Endometrial microvascular endothelial cells (primary cell): ENCODE measurements around the gene DPYSL5. TPM values are rescaled to one million over a fixed set of nuclear protein-coding genes. Genes with fewer than 3 reads are reported as not detected.

Source experiments
- in situ Hi-C: cut with HindIII; loops from 2 replicates; pipeline ENCODE4 v1.10.0; 2017; ENCODE audit warnings: low sequenced_read_pairs, low pct_unique_long_range_greater_than_20kb; ENCODE audit errors: inconsistent ontology term
- total RNA-seq: library from RNA; depleted of rRNA; stranded (reverse); fragments of >200 nt; gene quantifications from one replicate; pipeline ENCODE4 v1.2.3, GENCODE V29; 2015; ENCODE audit errors: inconsistent ontology term

Gene DPYSL5
- total RNA-seq, 1 donor from 2014 or later: not detected

DNA sequence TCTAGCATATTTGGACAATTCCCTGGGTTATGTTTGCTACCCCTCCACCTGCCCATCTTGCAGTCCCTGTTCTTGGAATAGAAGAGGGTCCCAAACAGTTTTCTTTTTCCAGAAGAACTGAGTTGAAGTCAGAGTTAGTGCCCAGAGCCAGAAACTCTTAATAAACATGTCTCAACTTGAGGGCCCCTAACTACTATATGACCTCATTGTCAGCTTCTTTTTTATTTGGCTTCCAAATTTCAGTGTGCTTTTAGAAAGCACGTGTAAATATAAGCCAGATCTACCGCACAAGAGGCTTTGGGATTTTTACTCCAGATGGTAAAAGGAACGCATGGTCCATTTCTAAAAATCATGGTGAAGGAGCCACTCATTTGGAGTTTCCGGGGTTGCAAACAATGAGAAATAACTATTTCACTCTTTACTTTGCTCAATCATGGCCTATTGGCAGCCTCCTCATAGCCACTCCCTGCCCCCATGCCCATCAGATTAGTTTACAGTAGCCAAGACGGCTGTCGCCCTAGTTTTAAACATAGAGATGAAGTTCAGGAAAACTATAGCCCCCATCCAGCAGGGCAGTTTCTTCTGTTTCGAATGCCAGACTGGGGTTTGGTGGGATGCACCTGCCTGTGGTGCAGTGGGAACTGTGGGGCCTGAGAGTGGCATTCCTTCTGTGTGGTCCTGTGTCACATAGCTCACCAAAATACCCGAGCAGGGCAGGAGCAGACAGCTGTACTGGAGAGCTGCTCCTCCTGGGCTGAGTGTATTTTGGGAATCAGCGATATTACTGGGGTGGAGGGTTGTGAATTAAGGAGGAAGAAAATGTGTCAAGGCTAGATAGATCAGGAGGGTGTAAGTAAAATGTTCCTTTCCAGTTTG lies 124.2 kb downstream of the DPYSL5 start:
- in situ Hi-C loops: no loop called here

DNA sequence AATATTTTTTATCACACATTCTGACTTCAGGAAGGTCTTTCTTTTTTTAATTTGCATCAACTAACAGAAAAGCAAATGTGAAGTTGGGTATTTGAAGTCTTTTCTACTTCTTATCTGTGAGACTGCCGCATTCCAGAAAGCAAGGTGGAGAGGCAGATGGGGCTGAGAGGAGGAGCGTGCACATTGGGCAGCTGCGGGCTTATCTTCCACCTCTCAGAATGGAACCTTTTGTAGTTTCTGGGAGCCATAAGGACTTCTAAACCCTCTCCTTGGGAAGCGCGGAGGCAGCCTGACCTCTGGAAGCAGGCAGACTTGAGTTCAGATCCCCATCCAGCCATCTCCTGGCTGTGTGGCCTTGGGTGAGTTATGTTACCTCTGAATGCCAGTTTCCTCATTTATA lies 126.4 kb downstream of the DPYSL5 start:
- in situ Hi-C loops: no loop called here

DNA sequence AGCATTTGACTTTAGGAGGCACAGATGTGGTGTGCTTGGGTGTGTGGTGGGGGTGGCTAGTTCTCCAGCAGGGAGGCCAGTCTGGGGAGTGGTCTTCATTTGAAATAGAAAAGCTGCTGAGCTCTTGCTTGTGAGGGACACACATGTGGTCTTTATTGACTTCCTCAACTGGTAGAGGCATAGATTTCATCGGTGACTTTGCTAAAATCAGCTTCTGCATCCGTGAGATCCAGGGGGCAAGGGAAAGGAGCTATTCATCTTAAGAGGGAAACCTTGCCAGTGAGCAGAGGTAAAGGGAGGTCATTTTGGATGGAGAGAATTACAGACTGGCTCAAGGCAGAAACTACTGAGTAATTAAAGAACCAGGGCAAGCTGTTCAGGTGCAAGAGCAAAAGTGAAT lies 127.2 kb downstream of the DPYSL5 start:
- in situ Hi-C loops: no loop called here

DNA sequence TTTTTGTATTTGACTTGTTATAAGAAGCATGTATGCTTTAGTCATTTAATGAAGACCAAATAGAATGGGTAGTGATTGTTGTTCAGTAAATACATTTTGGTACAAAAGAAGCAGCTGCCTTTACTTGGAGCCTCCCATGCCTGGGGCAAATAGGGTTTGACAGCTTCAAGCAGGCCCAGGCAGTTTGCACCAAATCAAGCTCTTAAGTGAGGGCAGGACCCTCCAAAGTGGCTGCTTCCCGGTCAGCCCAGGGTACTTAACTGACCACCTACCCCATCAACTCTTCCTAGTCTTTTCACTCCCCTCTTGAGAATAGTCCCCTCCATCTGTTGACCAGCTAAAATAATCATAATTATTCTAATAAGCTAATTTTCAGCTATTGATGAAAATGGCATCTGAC lies 127.7 kb downstream of the DPYSL5 start:
- in situ Hi-C loops: no loop called here

DNA sequence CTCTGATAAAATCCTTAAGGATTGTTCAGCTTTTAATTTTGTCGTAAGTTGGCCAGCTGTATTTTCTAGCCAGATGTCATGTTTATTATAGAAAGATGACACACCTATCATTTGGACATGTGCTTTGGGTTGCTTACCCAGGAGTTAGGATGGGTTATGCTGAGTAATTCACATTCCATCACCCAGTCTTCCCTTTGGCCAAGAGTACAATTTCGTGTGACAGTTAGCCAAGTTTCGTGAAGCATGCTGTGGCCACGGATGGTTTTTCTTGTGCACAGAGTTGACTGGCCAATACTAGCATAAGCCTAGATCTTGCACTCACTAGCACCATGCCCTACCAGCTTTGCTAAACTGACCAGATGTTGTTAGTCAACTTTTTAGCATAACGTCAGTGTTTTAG lies 128.3 kb downstream of the DPYSL5 start:
- in situ Hi-C loops: no loop called here

DNA sequence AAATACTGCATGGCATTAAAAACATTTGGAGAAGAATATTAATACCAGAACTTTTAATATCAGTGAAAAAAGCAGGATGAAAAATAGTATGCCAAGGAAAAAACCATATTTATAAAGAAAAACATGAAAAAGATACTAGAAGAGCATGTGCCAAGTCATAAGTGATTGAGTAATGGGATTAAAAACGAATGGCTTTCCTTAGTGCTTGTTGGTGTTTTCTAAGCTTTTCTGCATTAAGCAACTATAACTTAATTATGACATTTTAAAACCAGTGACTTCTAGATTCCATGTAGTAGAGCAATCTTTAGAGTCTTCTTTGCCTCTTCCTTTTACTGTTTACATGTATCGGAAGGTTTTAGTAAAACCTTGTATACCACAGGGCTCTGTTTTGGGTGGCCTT lies 129.1 kb downstream of the DPYSL5 start:
- in situ Hi-C loops: no loop called here

DNA sequence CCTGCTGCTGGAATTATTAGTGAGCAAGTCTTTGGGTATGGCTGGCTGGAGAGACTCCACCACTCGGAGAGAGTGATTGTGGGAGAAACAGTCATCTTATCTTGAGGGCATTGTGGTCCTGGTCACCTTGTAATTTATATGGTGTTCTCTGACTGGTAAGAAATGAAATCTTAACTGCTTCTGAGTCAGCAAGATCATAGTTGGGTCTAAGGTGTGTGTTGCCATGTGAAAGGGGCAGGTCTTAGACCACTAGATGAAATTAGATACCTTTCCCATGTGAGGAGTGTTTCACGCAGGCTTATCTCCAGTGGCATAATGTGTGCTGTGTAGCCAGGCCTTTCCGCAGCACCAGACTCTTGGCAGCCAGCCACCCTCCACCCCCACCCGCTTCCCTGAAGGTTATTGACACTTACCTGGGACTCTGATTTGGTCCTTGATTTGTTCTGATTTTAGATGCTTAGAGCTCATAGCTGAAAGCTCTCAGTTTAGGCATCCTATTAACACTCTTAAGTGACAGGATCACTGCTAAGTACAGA lies 130.2 kb downstream of the DPYSL5 start:
- in situ Hi-C loops: no loop called here

DNA sequence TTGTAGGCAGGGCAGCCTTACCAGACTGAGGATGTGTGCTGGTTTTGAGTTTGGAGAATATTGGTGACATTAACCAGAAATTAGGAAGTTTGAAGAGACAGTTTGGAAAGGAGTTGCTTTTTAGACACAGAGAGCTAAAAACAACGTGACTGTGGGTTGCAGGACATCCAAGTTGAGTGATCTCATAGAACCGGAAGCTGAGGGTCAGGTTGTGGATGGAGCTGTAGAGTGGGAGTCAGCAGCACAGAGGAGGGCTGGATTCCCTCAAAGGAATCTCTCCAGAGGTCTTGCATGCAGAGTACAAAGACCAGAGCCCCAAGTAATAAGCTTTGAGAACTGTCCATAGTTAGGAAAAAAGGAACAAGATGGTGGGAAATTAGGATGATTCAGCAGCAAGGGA lies 131.8 kb downstream of the DPYSL5 start:
- in situ Hi-C loops: no loop called here

DNA sequence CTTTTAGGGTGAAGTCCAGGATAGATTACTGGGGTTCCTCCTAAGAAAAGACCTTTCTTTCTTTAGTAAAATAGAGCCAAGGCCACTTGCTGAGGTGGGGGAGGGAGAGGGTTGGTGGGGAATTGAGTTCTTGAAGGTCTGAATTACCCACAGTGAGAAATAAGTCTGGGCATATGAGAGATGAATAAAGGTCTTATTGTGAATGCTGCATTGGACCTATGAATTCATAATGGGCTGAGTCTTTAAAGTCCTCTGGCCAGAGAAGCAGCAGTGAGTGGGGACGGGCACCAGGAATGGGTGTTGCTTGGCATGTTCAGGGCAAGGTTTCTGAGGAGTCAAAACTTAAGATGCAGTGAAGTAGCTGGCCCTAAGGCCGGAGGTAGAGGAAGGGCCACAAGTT lies 133.0 kb downstream of the DPYSL5 start:
- in situ Hi-C loops: no loop called here

DNA sequence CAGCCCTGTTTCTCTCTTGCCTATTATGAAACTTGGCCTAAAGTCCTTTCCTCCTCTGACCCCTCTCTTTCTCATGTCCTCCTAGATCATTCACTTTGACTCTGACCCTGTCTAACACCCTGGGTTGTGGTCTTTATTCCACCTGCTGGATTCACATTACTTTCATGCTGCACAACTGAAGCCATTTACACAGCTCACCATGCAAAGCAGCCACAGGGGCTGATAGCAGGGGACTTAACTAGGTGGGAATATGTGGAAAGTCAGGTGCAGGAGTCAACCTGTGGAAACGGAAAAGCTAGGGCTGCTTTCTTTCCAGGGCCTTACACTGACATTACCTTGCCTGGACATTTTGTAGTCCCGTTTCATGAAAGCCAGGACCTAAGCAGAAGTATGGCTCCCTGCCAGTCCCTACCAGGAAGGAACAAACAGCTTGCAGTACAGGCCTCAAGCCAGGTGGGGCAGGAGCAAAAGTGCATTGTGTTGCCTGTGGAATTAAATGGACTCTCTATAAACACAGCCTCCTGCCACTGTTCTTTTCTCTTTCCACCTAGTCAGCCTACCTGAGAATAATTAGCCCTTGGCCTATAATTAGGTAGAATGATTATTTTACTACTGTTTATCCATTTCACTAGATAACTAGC lies 134.3 kb downstream of the DPYSL5 start:
- in situ Hi-C loops: no loop called here

DNA sequence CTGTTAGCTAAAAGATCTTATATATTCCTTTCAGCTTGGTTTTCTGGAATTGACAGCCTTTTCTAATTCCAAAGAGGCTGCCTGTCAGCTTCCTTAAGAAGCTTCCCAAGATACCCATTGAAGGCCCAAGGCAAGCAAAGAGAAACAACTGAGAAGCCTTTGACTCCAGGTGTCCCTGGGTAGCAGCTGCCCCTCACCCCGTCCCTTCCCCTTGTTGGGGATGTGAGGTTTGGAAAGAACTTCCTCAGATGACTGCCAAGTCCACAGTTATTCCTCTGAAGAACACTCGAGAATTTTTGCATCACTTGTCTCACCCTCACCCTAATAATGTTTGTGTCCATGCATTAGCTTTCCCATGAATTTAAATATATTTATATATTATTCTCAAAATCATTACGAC lies 135.8 kb downstream of the DPYSL5 start:
- in situ Hi-C loops: no loop called here

DNA sequence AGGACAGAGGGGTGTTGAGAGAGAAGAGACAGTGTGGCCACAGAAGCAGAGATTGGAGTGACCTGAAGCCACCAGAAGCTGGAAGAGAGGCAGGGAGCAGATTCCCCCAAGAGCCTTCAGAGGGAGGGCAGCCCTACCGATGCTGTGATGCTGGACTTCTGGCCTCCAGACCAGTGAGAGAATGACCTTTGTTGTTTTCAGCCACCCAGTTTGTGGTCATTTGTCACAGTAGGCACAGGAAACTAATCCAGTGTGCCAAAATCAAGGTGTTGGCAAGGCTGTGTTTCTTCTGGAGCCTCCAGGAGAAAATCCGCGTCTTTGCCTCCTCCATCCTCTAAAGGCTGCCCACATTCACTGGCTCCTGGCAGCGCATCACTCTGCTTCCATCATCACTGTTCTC lies 137.9 kb downstream of the DPYSL5 start:
- in situ Hi-C loops: no loop called here

DNA sequence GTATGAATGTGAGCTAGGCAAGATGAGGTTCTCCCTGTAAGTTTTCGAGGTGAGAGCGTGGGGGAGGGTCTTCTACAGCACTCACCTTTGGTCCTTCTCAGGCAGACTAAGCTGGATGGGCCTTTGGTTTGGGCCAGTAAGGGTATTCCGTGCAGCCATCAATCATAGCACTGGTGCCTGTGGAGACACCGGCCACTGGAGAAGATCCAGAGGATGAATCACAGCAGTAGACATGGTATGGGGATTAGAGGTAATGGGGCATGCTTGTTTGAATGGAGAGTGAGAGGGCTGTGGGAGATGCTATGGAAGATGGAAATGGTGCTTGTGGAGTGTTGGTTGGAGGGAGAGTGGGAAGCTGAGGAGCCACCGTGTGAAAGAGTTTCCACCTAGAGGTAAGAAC lies 138.6 kb downstream of the DPYSL5 start:
- in situ Hi-C loops: no loop called here

DNA sequence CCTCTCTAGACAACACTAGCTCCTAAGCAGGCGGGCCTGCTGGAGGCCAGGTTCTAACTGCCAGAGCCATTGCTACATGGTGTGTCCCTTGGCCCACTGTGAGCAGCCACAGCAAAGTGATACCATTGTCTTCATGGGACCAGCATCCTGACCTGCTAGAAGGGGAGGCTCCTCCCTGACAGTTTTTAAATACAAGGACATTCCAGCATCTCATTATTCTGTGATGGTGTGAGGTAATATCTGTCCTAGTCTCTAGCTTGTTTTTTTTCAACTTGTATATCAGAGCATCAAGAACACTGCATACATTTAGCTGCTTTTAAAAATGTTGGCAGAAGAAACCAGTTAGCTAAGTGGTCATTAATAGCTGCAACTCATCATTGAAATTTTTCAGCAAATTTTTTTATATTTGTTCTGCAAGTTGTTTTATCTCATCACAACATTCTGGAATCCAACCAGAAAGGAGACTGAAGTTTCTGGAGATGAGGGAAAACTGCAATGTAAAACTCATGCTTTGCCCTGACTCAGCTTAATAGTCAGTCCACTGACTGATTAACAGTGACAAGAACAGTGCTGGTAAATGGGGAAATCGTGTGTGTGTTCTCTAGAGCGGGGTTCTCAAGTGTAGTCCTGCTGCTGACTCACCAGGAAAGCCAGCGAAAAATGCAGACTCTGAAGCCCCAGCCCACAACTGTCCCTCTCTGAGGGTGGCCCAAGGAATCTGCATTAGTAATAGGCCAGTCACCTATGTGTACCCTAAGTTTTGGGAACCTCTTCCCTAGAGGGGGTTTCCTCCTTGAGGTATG lies 140.3 kb downstream of the DPYSL5 start:
- in situ Hi-C loops: no loop called here

DNA sequence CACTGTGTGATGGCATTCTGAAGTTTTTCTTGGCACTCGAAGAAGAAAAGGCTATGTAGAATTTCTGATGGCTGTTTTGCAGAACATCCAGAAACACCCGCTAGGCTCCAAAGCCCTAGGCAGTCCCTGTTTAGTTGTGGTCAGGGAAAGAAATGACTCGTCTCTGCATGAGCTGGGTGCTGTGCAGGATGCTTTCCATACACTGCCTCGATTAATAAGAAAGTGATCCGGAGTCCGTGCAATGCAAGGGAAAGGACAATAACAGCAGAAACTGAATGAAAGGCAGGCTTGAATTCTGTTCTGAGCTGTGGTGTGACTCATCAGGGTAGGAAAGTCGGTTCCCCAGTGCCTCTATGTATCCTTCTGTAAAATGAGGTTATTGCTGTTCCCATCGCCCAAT lies 141.2 kb downstream of the DPYSL5 start:
- in situ Hi-C loops: no loop called here

DNA sequence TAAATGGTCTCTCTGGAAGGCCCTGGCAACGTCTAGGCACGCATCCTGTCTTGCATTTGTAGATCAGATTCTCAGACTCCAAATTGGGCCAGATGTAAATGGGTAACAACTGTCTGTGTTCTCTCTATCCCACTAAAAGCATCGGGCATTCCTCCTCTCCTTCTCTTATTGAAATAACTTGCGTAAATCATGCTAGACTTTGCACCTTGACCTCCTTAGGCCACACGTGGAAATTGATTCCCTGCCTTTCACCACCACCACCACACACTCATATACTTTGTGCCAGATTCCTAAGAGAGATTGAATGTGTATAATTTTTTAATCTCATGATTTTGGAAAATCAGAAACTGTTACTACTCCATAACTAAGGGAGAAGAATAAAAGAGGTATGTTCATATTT lies 143.8 kb downstream of the DPYSL5 start:
- in situ Hi-C loops: no loop called here

DNA sequence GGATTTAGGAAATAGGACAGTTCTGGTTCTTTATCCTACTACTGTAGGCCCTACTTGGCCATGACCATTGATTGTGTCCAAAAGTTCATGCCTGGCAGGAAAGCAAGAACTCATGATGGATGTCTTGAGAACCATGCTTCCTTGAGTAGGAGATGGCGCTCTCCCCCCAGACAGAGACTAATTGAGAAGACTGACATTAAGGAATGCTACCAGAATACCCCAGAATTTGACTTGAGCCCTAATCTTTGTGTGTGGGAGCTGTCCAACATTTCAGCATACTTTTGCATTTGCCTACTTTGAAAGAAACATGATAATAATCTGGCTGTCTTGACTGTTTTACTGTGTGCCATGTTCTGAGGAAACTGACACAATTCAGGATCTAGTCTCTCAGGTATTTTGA lies 145.8 kb downstream of the DPYSL5 start:
- in situ Hi-C loops: no loop called here

DNA sequence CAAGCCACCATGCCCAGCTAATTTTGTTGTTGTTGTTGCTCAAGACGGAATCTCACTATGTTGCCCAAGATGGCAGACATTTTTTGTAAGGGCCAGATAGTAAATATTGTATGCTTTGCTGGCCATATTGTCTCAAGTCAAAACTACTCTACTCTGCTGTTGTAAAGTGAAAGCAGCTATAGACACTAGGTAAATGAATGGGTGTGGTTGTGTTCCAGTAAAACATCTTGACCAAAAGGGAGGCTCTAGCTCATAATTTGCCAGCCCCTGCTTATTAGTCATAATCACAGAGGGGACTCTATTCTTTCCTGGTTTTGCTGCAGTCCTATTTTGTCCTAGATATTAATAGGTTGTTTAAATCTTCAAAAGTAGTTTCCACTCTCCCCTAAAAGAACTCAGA lies 147.1 kb downstream of the DPYSL5 start:
- in situ Hi-C loops: no loop called here

DNA sequence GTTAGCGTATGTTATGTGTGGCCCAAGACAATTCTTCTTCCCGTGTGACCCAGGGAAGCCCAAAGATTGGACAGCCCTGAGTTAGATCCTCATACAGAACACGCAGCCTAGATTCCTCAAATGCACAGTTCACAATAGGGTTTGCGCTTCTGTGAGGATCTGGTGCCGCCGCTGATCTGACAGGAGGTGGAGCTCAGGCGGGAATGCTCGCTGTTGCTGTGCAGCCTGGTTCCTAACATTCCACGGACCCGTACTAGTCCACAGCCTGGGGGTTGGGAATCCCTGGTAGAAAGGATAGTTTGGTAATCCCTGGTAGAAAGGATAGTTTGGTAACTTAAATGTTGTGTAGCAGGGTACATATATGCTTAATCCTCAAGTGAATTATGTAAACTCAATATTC lies 149.5 kb downstream of the DPYSL5 start:
- in situ Hi-C loops: no loop called here

DNA sequence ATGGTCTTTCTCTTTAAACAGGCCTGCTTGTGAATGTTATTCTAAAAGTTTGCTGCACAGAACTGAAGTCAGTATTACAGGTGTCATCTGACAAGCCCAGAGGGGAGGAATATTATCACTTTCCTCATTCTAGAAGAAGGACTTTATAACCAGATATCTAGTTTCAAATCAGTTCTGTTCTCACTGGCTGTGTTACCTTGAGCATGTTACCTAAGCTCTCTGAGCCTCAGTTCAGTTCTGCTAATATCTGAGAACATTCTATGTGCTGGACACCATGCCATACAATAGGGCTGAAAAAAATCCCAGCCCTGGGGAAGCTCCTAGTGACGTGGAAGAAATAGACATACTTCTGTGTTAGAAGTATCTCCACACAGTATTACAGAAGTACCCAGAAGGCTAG lies 150.4 kb downstream of the DPYSL5 start:
- in situ Hi-C loops: no loop called here
